Activated CD4-positive, alpha-beta memory T cell treated with anti-CD3 and anti-CD28 coated beads, Interleukin-2, amount 10 ng/mL, durations not matched to agents 7 days and 5 days (primary cell): ENCODE measurements around the gene GNA14. TPM values are rescaled to one million over a fixed set of nuclear protein-coding genes. Genes with fewer than 3 reads are reported as not detected.

Experiments
- CTCF ChIA-PET: fragments of 350-600 bp; sonication (Branson Sonifier 250); formaldehyde crosslinking; loops from one replicate; lab custom pipeline; 2021; ENCODE audit warnings: antibody characterized with exemption, inconsistent platforms; lab: Charles Lee
- POLR2A ChIA-PET: fragments of 350-600 bp; sonication (Branson Sonifier 250); formaldehyde crosslinking; loops from one replicate; lab custom pipeline; 2021; ENCODE audit warnings: antibody characterized with exemption; lab: Charles Lee
- DNase-seq: peaks from one replicate; pipeline ENCODE4 v3.0.0-alpha.2; 2020
- H3K27ac Mint-ChIP-seq: one replicate; pipeline ENCODE4 v1.8.0; 2021; ENCODE audit warnings: mild to moderate bottlenecking, mixed read lengths
- H3K27me3 Mint-ChIP-seq: one replicate; pipeline ENCODE4 v1.8.0; 2021; ENCODE audit warnings: mixed read lengths
- H3K36me3 Mint-ChIP-seq: one replicate; pipeline ENCODE4 v1.8.0; 2021; ENCODE audit warnings: low read depth, mixed read lengths
- H3K4me1 Mint-ChIP-seq: one replicate; pipeline ENCODE4 v1.8.0; 2021; ENCODE audit warnings: mixed read lengths
- H3K4me3 Mint-ChIP-seq: one replicate; pipeline ENCODE4 v1.8.0; 2021; ENCODE audit warnings: mild to moderate bottlenecking, mixed read lengths
- H3K9me3 Mint-ChIP-seq: one replicate; pipeline ENCODE4 v1.8.0; 2021; ENCODE audit warnings: mixed read lengths
- total RNA-seq, 2 experiments: library from RNA; stranded (reverse); gene quantifications; one replicate each; pipeline ENCODE4 v1.2.3, GENCODE V29; 2021

GNA14 gene
- total RNA-seq, 2 experiments from 2014 or later = not detected

GRCh38 chr9:77533671-77534070 is 114.5 kb downstream of the GNA14 start:
- CTCF ChIA-PET = no interaction called here
- no peaks in the 10 kb centered on the region for H3K36me3 Mint-ChIP-seq
- H3K27ac Mint-ChIP-seq = no peak overlapping the region
- H3K4me1 Mint-ChIP-seq = no peaks in the 10 kb centered on the region
- POLR2A ChIA-PET = no interaction called here
- H3K4me3 Mint-ChIP-seq = no peak overlapping the region
- H3K27me3 Mint-ChIP-seq = peaks cover 6% of the 10 kb centered on the region
- no peaks in the 10 kb centered on the region for H3K9me3 Mint-ChIP-seq
- DNase-seq = no peak

- CTCF ChIA-PET = no interaction called here
- H3K27ac Mint-ChIP-seq = no peak overlapping the region
- no peak overlapping the region for H3K4me3 Mint-ChIP-seq
- DNase-seq = no peak
- POLR2A ChIA-PET = no interaction called here
- H3K36me3 Mint-ChIP-seq = no peaks in the 10 kb centered on the region
- H3K27me3 Mint-ChIP-seq = peaks cover 6% of the 10 kb centered on the region
- H3K9me3 Mint-ChIP-seq = no peaks in the 10 kb centered on the region
- no peaks in the 10 kb centered on the region for H3K4me1 Mint-ChIP-seq
Measured at GRCh38 chr9:77532607-77533006, 115.5 kb downstream of the GNA14 start.

GRCh38 chr9:77531400-77531799 is 116.7 kb downstream of the GNA14 start:
- H3K4me3 Mint-ChIP-seq = no peak overlapping the region
- H3K4me1 Mint-ChIP-seq = no peaks in the 10 kb centered on the region
- H3K9me3 Mint-ChIP-seq = no peaks in the 10 kb centered on the region
- ChIA-PET POLR2A (no interaction called here), CTCF (no interaction called here)
- H3K27me3 Mint-ChIP-seq = peaks cover 4% of the 10 kb centered on the region
- H3K36me3 Mint-ChIP-seq = no peaks in the 10 kb centered on the region
- no peak for DNase-seq
- no peak overlapping the region for H3K27ac Mint-ChIP-seq

GRCh38 chr9:77523891-77524290 is 124.2 kb downstream of the GNA14 start:
- no peaks in the 10 kb centered on the region for H3K4me1 Mint-ChIP-seq
- ChIA-PET POLR2A (no interaction called here), CTCF (no interaction called here)
- no peak overlapping the region for H3K27ac Mint-ChIP-seq
- no peaks in the 10 kb centered on the region for H3K9me3 Mint-ChIP-seq
- H3K4me3 Mint-ChIP-seq = no peak overlapping the region
- no peaks in the 10 kb centered on the region for H3K36me3 Mint-ChIP-seq
- peaks cover 3% of the 10 kb centered on the region for H3K27me3 Mint-ChIP-seq
- no peak for DNase-seq

GRCh38 chr9:77521091-77521490 is 127.0 kb downstream of the GNA14 start:
- no peak for DNase-seq
- CTCF ChIA-PET = no interaction called here
- H3K36me3 Mint-ChIP-seq = no peaks in the 10 kb centered on the region
- peaks cover 5% of the 10 kb centered on the region for H3K27me3 Mint-ChIP-seq
- no peaks in the 10 kb centered on the region for H3K4me1 Mint-ChIP-seq
- H3K4me3 Mint-ChIP-seq = no peak overlapping the region
- no peaks in the 10 kb centered on the region for H3K9me3 Mint-ChIP-seq
- POLR2A ChIA-PET = no interaction called here
- H3K27ac Mint-ChIP-seq = no peak overlapping the region

- DNase-seq = no peak
- no peak overlapping the region for H3K4me3 Mint-ChIP-seq
- peaks cover 8% of the 10 kb centered on the region for H3K4me1 Mint-ChIP-seq
- H3K9me3 Mint-ChIP-seq = no peaks in the 10 kb centered on the region
- ChIA-PET CTCF (no interaction called here), POLR2A (no interaction called here)
- peaks cover 5% of the 10 kb centered on the region for H3K27me3 Mint-ChIP-seq
- no peaks in the 10 kb centered on the region for H3K36me3 Mint-ChIP-seq
- no peak overlapping the region for H3K27ac Mint-ChIP-seq
Measured at GRCh38 chr9:77518688-77519087, 129.4 kb downstream of the GNA14 start.

- H3K9me3 Mint-ChIP-seq = no peaks in the 10 kb centered on the region
- H3K4me1 Mint-ChIP-seq = peaks cover 8% of the 10 kb centered on the region
- ChIA-PET CTCF (no interaction called here), POLR2A (no interaction called here)
- peaks cover 5% of the 10 kb centered on the region for H3K27me3 Mint-ChIP-seq
- no peaks in the 10 kb centered on the region for H3K36me3 Mint-ChIP-seq
- no peak overlapping the region for H3K4me3 Mint-ChIP-seq
- no peak for DNase-seq
- no peak overlapping the region for H3K27ac Mint-ChIP-seq
Measured at GRCh38 chr9:77516781-77517180, 131.3 kb downstream of the GNA14 start.

GRCh38 chr9:77514886-77515711 is 133.0 kb downstream of the GNA14 start:
- ChIA-PET CTCF (interaction anchor here (0.6 kb wide), 1 partner anchor 11 kb away, joined by 4 read pairs; no protein-coding TSS in a partner anchor), POLR2A (no interaction called here)
- Mint-ChIP-seq H3K9me3 (no peaks in the 10 kb centered on the region), H3K4me1 (peaks cover 8% of the 10 kb centered on the region), H3K4me3 (no peak overlapping the region), H3K27ac (no peak overlapping the region), H3K27me3 (peaks cover 2% of the 10 kb centered on the region), H3K36me3 (no peaks in the 10 kb centered on the region)
- DNase-seq = no peak

GRCh38 chr9:77513457-77513856 is 134.7 kb downstream of the GNA14 start:
- H3K4me3 Mint-ChIP-seq = no peak overlapping the region
- CTCF ChIA-PET = no interaction called here

GRCh38 chr9:77512876-77513275 is 135.2 kb downstream of the GNA14 start:
- Mint-ChIP-seq H3K9me3 (no peaks in the 10 kb centered on the region), H3K27ac (no peak overlapping the region), H3K27me3 (peaks cover 4% of the 10 kb centered on the region), H3K36me3 (no peaks in the 10 kb centered on the region), H3K4me3 (no peak overlapping the region), H3K4me1 (peaks cover 8% of the 10 kb centered on the region)
- no peak for DNase-seq
- CTCF ChIA-PET = no interaction called here
- POLR2A ChIA-PET = no interaction called here

More at GRCh38 chr9:77513457-77513856, 134.7 kb downstream of the GNA14 start:
- Mint-ChIP-seq H3K9me3 (no peaks in the 10 kb centered on the region), H3K27ac (no peak overlapping the region), H3K27me3 (peaks cover 5% of the 10 kb centered on the region), H3K36me3 (no peaks in the 10 kb centered on the region), H3K4me1 (peaks cover 8% of the 10 kb centered on the region)
- DNase-seq = no peak
- POLR2A ChIA-PET = no interaction called here

GRCh38 chr9:77511525-77511924 is 136.6 kb downstream of the GNA14 start:
- peaks cover 3% of the 10 kb centered on the region for H3K27me3 Mint-ChIP-seq
- ChIA-PET CTCF (interaction anchor here (0.7 kb wide), 1 partner anchor 242 kb away, joined by 3 read pairs; no protein-coding TSS in a partner anchor), POLR2A (no interaction called here)
- H3K36me3 Mint-ChIP-seq = no peaks in the 10 kb centered on the region
- H3K9me3 Mint-ChIP-seq = no peaks in the 10 kb centered on the region
- H3K4me1 Mint-ChIP-seq = peaks cover 8% of the 10 kb centered on the region
- DNase-seq = no peak
- H3K27ac Mint-ChIP-seq = no peak overlapping the region
- no peak overlapping the region for H3K4me3 Mint-ChIP-seq

- CTCF ChIA-PET = interaction anchor here (0.7 kb wide), 1 partner anchor 241 kb away, joined by 3 read pairs; no protein-coding TSS in a partner anchor
- Mint-ChIP-seq H3K36me3 (no peaks in the 10 kb centered on the region), H3K4me3 (no peak overlapping the region), H3K9me3 (no peaks in the 10 kb centered on the region), H3K27me3 (peaks cover 3% of the 10 kb centered on the region), H3K4me1 (peaks cover 8% of the 10 kb centered on the region), H3K27ac (no peak overlapping the region)
- POLR2A ChIA-PET = no interaction called here
- no peak for DNase-seq
Measured at GRCh38 chr9:77510666-77511065, 137.5 kb downstream of the GNA14 start.

GRCh38 chr9:77508396-77508795 is 139.7 kb downstream of the GNA14 start:
- Mint-ChIP-seq H3K9me3 (no peaks in the 10 kb centered on the region), H3K27me3 (peaks cover 11% of the 10 kb centered on the region), H3K36me3 (no peaks in the 10 kb centered on the region), H3K4me1 (no peaks in the 10 kb centered on the region), H3K4me3 (no peak overlapping the region), H3K27ac (no peak overlapping the region)
- no peak for DNase-seq
- POLR2A ChIA-PET = no interaction called here
- CTCF ChIA-PET = no interaction called here
